H9 (cell line): ENCODE results near the gene TTC1. TPM values are rescaled to one million over a fixed set of nuclear protein-coding genes. Genes with fewer than 3 reads are reported as not detected.

Source experiments
- DNase-seq: peaks from one replicate; pipeline ENCODE4 v3.0.0-alpha.2; 2017
- H2AFZ ChIP-seq: one replicate; pipeline ENCODE4 v1.6.1; 2013; ENCODE audit warnings: mild to moderate bottlenecking, low read length, control low read depth, moderate library complexity
- H2AK5ac ChIP-seq: 2 replicates; pipeline ENCODE4 v1.6.1; 2013; ENCODE audit warnings: low read length, control low read depth, mixed read lengths; ENCODE audit not compliant: insufficient read length
- H2BK120ac ChIP-seq: one replicate; pipeline ENCODE4 v1.6.1; 2013; ENCODE audit warnings: low read depth, mild to moderate bottlenecking, low read length, control low read depth, inconsistent platforms; ENCODE audit not compliant: poor library complexity, severe bottlenecking
- H2BK12ac ChIP-seq: 2 replicates; pipeline ENCODE4 v1.6.1; 2013; ENCODE audit warnings: low read length, control low read depth, mixed read lengths, low read depth; ENCODE audit not compliant: insufficient read length
- H2BK15ac ChIP-seq: 2 replicates; pipeline ENCODE4 v1.6.1; 2013; ENCODE audit warnings: low read depth, low read length, control low read depth
- H2BK20ac ChIP-seq: one replicate; pipeline ENCODE4 v1.6.1; 2013; ENCODE audit warnings: low read depth, mild to moderate bottlenecking, low read length, control low read depth, inconsistent platforms; ENCODE audit not compliant: poor library complexity, severe bottlenecking
- H2BK5ac ChIP-seq: 2 replicates; pipeline ENCODE4 v1.6.1; 2013; ENCODE audit warnings: low read length, control low read depth, mixed read lengths; ENCODE audit not compliant: insufficient read length
- H3K14ac ChIP-seq: 2 replicates; pipeline ENCODE4 v1.6.1; 2013; ENCODE audit warnings: low read length, control low read depth; ENCODE audit not compliant: insufficient read depth
- H3K18ac ChIP-seq: 2 replicates; pipeline ENCODE4 v1.6.1; 2013; ENCODE audit warnings: low read depth, mild to moderate bottlenecking, mixed read lengths, low read length, control low read depth; ENCODE audit not compliant: insufficient read length
- H3K23ac ChIP-seq: 2 replicates; pipeline ENCODE4 v1.6.1; 2013; ENCODE audit warnings: low read length, control low read depth, mixed read lengths, low read depth; ENCODE audit not compliant: insufficient read length
- H3K23me2 ChIP-seq: 2 replicates; pipeline ENCODE4 v1.6.1; 2013; ENCODE audit warnings: low read depth, mild to moderate bottlenecking, mixed read lengths, low read length, control low read depth; ENCODE audit not compliant: insufficient read length, poor library complexity, severe bottlenecking
- H3K27ac ChIP-seq: 2 replicates; pipeline ENCODE4 v1.5.1; 2013; ENCODE audit warnings: low read length, control low read depth, mixed read lengths, low read depth; ENCODE audit not compliant: insufficient read length
- H3K27me3 ChIP-seq: 2 replicates; pipeline ENCODE4 v1.6.1; 2013; ENCODE audit warnings: low read length, control low read depth, inconsistent platforms; ENCODE audit not compliant: insufficient read depth
- H3K4ac ChIP-seq: 2 replicates; pipeline ENCODE4 v1.6.1; 2013; ENCODE audit warnings: low read depth, mild to moderate bottlenecking, control low read depth, inconsistent platforms, low read length, moderate library complexity
- H3K4me1 ChIP-seq: 2 replicates; pipeline ENCODE4 v1.6.1; 2013; ENCODE audit warnings: low read length, control low read depth, inconsistent platforms; ENCODE audit not compliant: insufficient read depth
- H3K4me2 ChIP-seq: 2 replicates; pipeline ENCODE4 v1.6.1; 2013; ENCODE audit warnings: low read length, control low read depth, mixed read lengths; ENCODE audit not compliant: insufficient read length, insufficient read depth
- H3K56ac ChIP-seq: 2 replicates; pipeline ENCODE4 v1.6.1; 2013; ENCODE audit warnings: low read depth, mild to moderate bottlenecking, mixed read lengths, low read length, control low read depth; ENCODE audit not compliant: insufficient read length
- H3K79me1 ChIP-seq: 2 replicates; pipeline ENCODE4 v1.6.1; 2013; ENCODE audit warnings: low read depth, mild to moderate bottlenecking, moderate library complexity, low read length, control low read depth, inconsistent platforms; ENCODE audit not compliant: insufficient read depth, poor library complexity, severe bottlenecking
- H3K79me2 ChIP-seq: 2 replicates; pipeline ENCODE4 v1.6.1; 2013; ENCODE audit warnings: low read length, control low read depth, inconsistent platforms; ENCODE audit not compliant: insufficient read depth
- H3K9ac ChIP-seq: 2 replicates; pipeline ENCODE4 v1.6.1; 2013; ENCODE audit warnings: low read length, control low read depth, mixed read lengths; ENCODE audit not compliant: insufficient read length; ENCODE audit errors: extremely low read depth
- H3K9me3 ChIP-seq: one replicate; pipeline ENCODE4 v1.6.1; 2013; ENCODE audit warnings: low read depth, low read length, inconsistent platforms; ENCODE audit not compliant: control insufficient read depth
- H3T11ph ChIP-seq: one replicate; pipeline ENCODE4 v1.6.1; 2013; ENCODE audit warnings: mild to moderate bottlenecking, low read length, control low read depth, inconsistent platforms
- H4K20me1 ChIP-seq: one replicate; pipeline ENCODE4 v1.6.1; 2013; ENCODE audit not compliant: control insufficient read depth, insufficient read length, insufficient read depth
- H4K5ac ChIP-seq: 2 replicates; pipeline ENCODE4 v1.6.1; 2013; ENCODE audit warnings: low read depth, mild to moderate bottlenecking, mixed read lengths, low read length, control low read depth; ENCODE audit not compliant: insufficient read length
- H4K8ac ChIP-seq: replicated peaks from 2 replicates; pipeline ENCODE4 v1.6.1; 2013; ENCODE audit warnings: low read length, control low read depth, mixed read lengths, low read depth; ENCODE audit not compliant: insufficient read length
- H4K91ac ChIP-seq: 2 replicates; pipeline ENCODE4 v1.6.1; 2013; ENCODE audit warnings: low read depth, mild to moderate bottlenecking, moderate library complexity, mixed read lengths, low read length, control low read depth; ENCODE audit not compliant: insufficient read length
- H3K27ac Mint-ChIP-seq, 3 experiments: 2 replicates in 2 of 3; 3 replicates in 1 of 3; pipeline ENCODE4 v1.8.0; 2020 to 2021; ENCODE audit warnings: mixed read lengths in 3 of 3, mild to moderate bottlenecking in 1 of 3, moderate library complexity in 1 of 3
- H3K27me3 Mint-ChIP-seq: 2 replicates; pipeline ENCODE4 v1.8.0; 2021; ENCODE audit warnings: low read depth, mild to moderate bottlenecking, moderate library complexity, mixed read lengths
- H3K36me3 Mint-ChIP-seq, 3 experiments: 2 replicates in 2 of 3; 3 replicates in 1 of 3; pipeline ENCODE4 v1.8.0; 2020 to 2021; ENCODE audit warnings: low read depth in 3 of 3, mixed read lengths in 3 of 3; ENCODE audit not compliant: insufficient read depth in 1 of 3
- H3K4me1 Mint-ChIP-seq, 2 experiments: 2 replicates each; pipeline ENCODE4 v1.8.0; 2020; ENCODE audit warnings: mixed read lengths in 2 of 2
- H3K4me3 Mint-ChIP-seq, 2 experiments: 2 replicates in 1 of 2; 3 replicates in 1 of 2; pipeline ENCODE4 v1.8.0; 2020 to 2021; ENCODE audit warnings: mild to moderate bottlenecking in 2 of 2, mixed read lengths in 2 of 2, moderate library complexity in 1 of 2
- H3K9me3 Mint-ChIP-seq, 2 experiments: 2 replicates in 1 of 2; 3 replicates in 1 of 2; pipeline ENCODE4 v1.8.0; 2020; ENCODE audit warnings: mild to moderate bottlenecking in 2 of 2, mixed read lengths in 2 of 2, moderate library complexity in 1 of 2
- CTCF ChIP-seq: fragments of 200-600 bp; sonication (generic); conservative IDR thresholded peaks from 3 replicates; pipeline ENCODE4 v1.8.0; 2021; ENCODE audit warnings: antibody characterized with exemption, mild to moderate bottlenecking
- WGBS: extraction: QIAGEN DNeasy Blood & Tissue Kit; methylation state at CpG from one replicate; pipeline ENCODE4 v1.1.7; 2013; ENCODE audit warnings: missing lambda C conversion rate, low lambda C conversion rate, mixed read lengths; ENCODE audit not compliant: insufficient read length; ENCODE audit errors: extremely low coverage; 5-methylcytosine and 5-hydroxymethylcytosine counted together
- total RNA-seq: library from RNA; stranded (reverse); gene quantifications from 2 replicates; pipeline ENCODE4 v1.2.1, GENCODE V29; 2021

The TTC1 gene
- total RNA-seq, 1 experiment from 2014 or later = 62.6 TPM

DNA sequence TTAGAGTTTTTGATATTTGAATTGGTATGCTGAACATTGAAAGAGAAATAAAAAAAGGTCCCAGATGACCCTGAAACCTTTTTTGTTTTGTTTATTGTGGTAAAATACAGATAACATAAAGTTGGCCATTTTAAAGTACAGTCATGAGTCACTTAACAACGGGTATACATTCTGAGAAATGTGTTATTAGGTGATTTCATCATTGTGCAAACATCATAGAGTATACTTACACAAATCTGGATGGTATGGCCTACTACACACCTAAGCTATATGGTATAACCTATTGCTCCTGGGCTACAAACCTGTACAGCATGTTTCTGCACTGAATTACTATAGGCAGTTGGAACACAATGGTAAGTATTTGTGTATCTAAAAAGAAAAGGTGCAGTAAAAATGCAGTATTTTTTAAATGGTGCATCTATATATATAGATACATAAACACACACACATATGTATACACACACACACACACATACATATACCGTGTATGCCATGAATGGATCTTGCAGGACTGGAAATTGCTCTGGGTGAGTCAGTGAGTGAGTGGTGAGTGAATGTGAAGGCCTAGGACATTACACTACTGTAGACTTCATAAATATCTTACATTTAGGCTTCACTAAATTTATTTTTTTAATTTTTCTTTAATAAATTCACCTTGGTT lies 31.0 kb downstream of the TTC1 start:
- no peak overlapping the region for H2BK20ac ChIP-seq
- Mint-ChIP-seq H3K36me3 (peaks cover 16 to 49% (median 38%) of the 10 kb centered on the region in 3 experiments; a peak in 6 of 7 replicates), H3K9me3 (no peaks in the 10 kb centered on the region)

More for the DNA sequence above, 31.0 kb downstream of the TTC1 start:
- Mint-ChIP-seq H3K4me1 (peaks cover 30% of the 10 kb centered on the region in 2 experiments), H3K27ac (no peak overlapping the region), H3K27me3 (no peaks in the 10 kb centered on the region), H3K4me3 (no peak overlapping the region)
- no peak overlapping the region for H4K5ac ChIP-seq
- no peak overlapping the region for H3K4me2 ChIP-seq
- no peaks in the 10 kb centered on the region for H3K27me3 ChIP-seq
- H2AK5ac ChIP-seq = no peak overlapping the region
- H3K79me2 ChIP-seq = no peaks in the 10 kb centered on the region
- no peak overlapping the region for H3K27ac ChIP-seq
- H4K20me1 ChIP-seq = no peaks in the 10 kb centered on the region
- H2BK5ac ChIP-seq = no peak overlapping the region
- H3K9ac ChIP-seq = no peak overlapping the region
- H3K56ac ChIP-seq = no peak overlapping the region
- H2AFZ ChIP-seq = no peak overlapping the region
- no peak overlapping the region for H2BK15ac ChIP-seq
- H3K23me2 ChIP-seq = no peaks in the 10 kb centered on the region
- H3K79me1 ChIP-seq = no peaks in the 10 kb centered on the region
- no peak overlapping the region for H3K14ac ChIP-seq
- no peaks in the 10 kb centered on the region for H3K9me3 ChIP-seq
- no peak for DNase-seq
- no peak overlapping the region for H4K91ac ChIP-seq
- H3T11ph ChIP-seq = no peak overlapping the region
- H3K23ac ChIP-seq = no peak overlapping the region
- no peak overlapping the region for H3K18ac ChIP-seq
- peaks cover 11% of the 10 kb centered on the region; the same call in 1 of the 2 replicates for H3K4me1 ChIP-seq
- no peak overlapping the region for H2BK120ac ChIP-seq
- WGBS = no CpG with 5 or more reads among the region's 2 CpGs
- H4K8ac ChIP-seq = no peak overlapping the region
- no peak overlapping the region for H3K4ac ChIP-seq
- no peak for TF ChIP-seq CTCF
- no peak overlapping the region for H2BK12ac ChIP-seq
